K562 (cell line): Measurements from ENCODE around the gene CPM.

ENCODE experiments used
- C11orf30 ChIP-seq: fragments of 450-650 bp; IDR thresholded peaks from 2 replicates; pipeline ENCODE4 v1.6.1; 2016; ENCODE audit warnings: low read depth, mild to moderate bottlenecking
- CTCF ChIP-seq, 3 experiments: IDR thresholded peaks in 2 of 3; conservative IDR thresholded peaks in 1 of 3; 2 replicates each; pipeline ENCODE4 v1.5.1; 2011 to 2012; ENCODE audit warnings: low read length in 3 of 3, mild to moderate bottlenecking in 3 of 3, control low read depth in 2 of 3, improper control_type of control experiment in 1 of 3, inconsistent platforms in 1 of 3, low read depth in 1 of 3, mixed read lengths in 1 of 3, moderate library complexity in 1 of 3; ENCODE audit not compliant: insufficient read depth in 2 of 3
- MAFF ChIP-seq: IDR thresholded peaks from 2 replicates; pipeline ENCODE4 v1.6.1; 2012; ENCODE audit warnings: low read length, improper control_type of control experiment
- POLR2A ChIP-seq: fragments of 450-650 bp; conservative IDR thresholded peaks from 2 replicates; pipeline ENCODE4 v1.6.1; 2016
- SP1 ChIP-seq: sonication (generic); formaldehyde crosslinking; IDR thresholded peaks from 2 replicates; pipeline ENCODE4 v1.8.1; 2022; ENCODE audit warnings: mild to moderate bottlenecking, missing genetic modification reagents
- YY1 ChIP-seq, 3 experiments: IDR thresholded peaks; 2 replicates each; pipeline ENCODE4 v1.6.1; 2011; ENCODE audit warnings: low read length in 2 of 3, mild to moderate bottlenecking in 2 of 3, moderate library complexity in 2 of 3, borderline replicate concordance in 1 of 3, control low read depth in 1 of 3, low read depth in 1 of 3; ENCODE audit not compliant: insufficient read depth in 3 of 3, insufficient replicate concordance in 2 of 3, control insufficient read depth in 1 of 3, insufficient read length in 1 of 3; ENCODE audit errors: extremely low read depth in 1 of 3
- ZFP91 ChIP-seq: sonication (generic); formaldehyde crosslinking; IDR thresholded peaks from 2 replicates; pipeline ENCODE4 v1.8.0; 2022; ENCODE audit warnings: mild to moderate bottlenecking, missing genetic modification reagents

GRCh38 chr12:68832504-68832867 lies 100.5 kb downstream of the CPM start:
- TF ChIP-seq POLR2A (no peak), CTCF (IDR thresholded peaks at IDR 0.05 in 2 of 3, conservative IDR thresholded peaks at IDR 0.05 in 1 of 3; ENCODE audit: insufficient read depth in 2 of 3, low read depth in 1 of 3, low read length in 3 of 3) (no peak), SP1 (CRISPR knock-in tag) (no peak), ZFP91 (no peak), MAFF (no peak), YY1 (IDR thresholded peaks at IDR 0.05; ENCODE audit: borderline replicate concordance in 1 of 3, control insufficient read depth in 1 of 3, extremely low read depth in 1 of 3, insufficient read depth in 3 of 3, insufficient read length in 1 of 3, insufficient replicate concordance in 2 of 3, low read depth in 1 of 3, low read length in 2 of 3) (no peak), C11orf30 (no peak)
